ENCODE results near the gene PARPBP.

DNA sequence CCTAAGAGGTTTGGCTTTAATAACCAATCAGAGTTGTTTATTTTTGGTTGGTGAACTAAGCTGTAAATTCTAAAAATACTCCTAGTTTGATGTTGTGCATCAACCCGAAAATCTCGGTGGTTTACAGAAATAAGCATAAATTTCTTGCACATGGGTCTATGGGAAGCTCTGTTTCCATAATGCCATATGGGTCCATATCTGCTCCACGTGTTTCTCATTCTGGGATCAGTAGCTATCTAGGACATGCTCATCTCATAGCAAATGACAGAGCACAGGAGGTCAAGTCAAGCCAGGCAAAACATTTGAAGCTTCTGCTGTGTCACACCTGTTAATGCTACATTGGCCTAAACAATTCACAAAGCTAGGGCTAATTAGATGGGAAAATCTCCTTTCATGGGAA, 23.1 kb upstream of the PARPBP start:
- TF ChIP-seq POLR2A (IDR thresholded peaks at IDR 0.05) = no peak
- TF ChIP-seq, protein P1, sequence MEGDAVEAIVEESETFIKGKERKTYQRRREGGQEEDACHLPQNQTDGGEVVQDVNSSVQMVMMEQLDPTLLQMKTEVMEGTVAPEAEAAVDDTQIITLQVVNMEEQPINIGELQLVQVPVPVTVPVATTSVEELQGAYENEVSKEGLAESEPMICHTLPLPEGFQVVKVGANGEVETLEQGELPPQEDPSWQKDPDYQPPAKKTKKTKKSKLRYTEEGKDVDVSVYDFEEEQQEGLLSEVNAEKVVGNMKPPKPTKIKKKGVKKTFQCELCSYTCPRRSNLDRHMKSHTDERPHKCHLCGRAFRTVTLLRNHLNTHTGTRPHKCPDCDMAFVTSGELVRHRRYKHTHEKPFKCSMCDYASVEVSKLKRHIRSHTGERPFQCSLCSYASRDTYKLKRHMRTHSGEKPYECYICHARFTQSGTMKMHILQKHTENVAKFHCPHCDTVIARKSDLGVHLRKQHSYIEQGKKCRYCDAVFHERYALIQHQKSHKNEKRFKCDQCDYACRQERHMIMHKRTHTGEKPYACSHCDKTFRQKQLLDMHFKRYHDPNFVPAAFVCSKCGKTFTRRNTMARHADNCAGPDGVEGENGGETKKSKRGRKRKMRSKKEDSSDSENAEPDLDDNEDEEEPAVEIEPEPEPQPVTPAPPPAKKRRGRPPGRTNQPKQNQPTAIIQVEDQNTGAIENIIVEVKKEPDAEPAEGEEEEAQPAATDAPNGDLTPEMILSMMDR (IDR thresholded peaks at IDR 0.05) = no peak
- no peak for TF ChIP-seq POLR2AphosphoS5 (IDR thresholded peaks at IDR 0.05)
